Stimulated activated CD8-positive, alpha-beta memory T cell treated with anti-CD3 and anti-CD28 coated beads, Interleukin-12 subunit alpha, Interleukin-12 subunit beta, amount 100 ng/mL, for 4 hours (primary cell): Measurements from ENCODE around the gene LIMA1.

Experiments
- DNase-seq: peaks from one replicate; pipeline ENCODE4 v3.0.0-alpha.2; 2020; ENCODE audit warnings: low read depth

The LIMA1 gene

GRCh38 chr12:50217202-50217601 is 66.1 kb downstream of the LIMA1 start:
- DNase-seq: no peak

- DNase-seq: no peak
Measured at GRCh38 chr12:50215033-50215432, 68.3 kb downstream of the LIMA1 start.

GRCh38 chr12:50214018-50214417 is 69.3 kb downstream of the LIMA1 start:
- no peak for DNase-seq

GRCh38 chr12:50213439-50213838 is 69.9 kb downstream of the LIMA1 start:
- no peak for DNase-seq

- no peak for DNase-seq
Measured at GRCh38 chr12:50212071-50212467, 71.3 kb downstream of the LIMA1 start.

GRCh38 chr12:50211392-50212070 is 71.8 kb downstream of the LIMA1 start:
- DNase-seq: no peak

- DNase-seq: no peak
Measured at GRCh38 chr12:50207424-50207823, 75.9 kb downstream of the LIMA1 start.

- DNase-seq: no peak
Measured at GRCh38 chr12:50205648-50206047, 77.7 kb downstream of the LIMA1 start.

GRCh38 chr12:50203691-50204090 is 79.6 kb downstream of the LIMA1 start:
- no peak for DNase-seq

GRCh38 chr12:50201987-50202521 is 81.3 kb downstream of the LIMA1 start:
- DNase-seq: no peak

GRCh38 chr12:50200552-50201273 is 82.6 kb downstream of the LIMA1 start:
- no peak for DNase-seq

GRCh38 chr12:50198829-50199228 is 84.5 kb downstream of the LIMA1 start:
- no peak for DNase-seq

GRCh38 chr12:50197297-50197727 is 86.0 kb downstream of the LIMA1 start:
- no peak for DNase-seq

- no peak for DNase-seq
Measured at GRCh38 chr12:50196537-50196936, 86.8 kb downstream of the LIMA1 start.

GRCh38 chr12:50195832-50196231 is 87.5 kb downstream of the LIMA1 start:
- DNase-seq: no peak

- no peak for DNase-seq
Measured at GRCh38 chr12:50192908-50193307, 90.4 kb downstream of the LIMA1 start.

- DNase-seq: no peak
Measured at GRCh38 chr12:50192236-50192635, 91.1 kb downstream of the LIMA1 start.

- DNase-seq: no peak
Measured at GRCh38 chr12:50190859-50191258, 92.5 kb downstream of the LIMA1 start.

GRCh38 chr12:50188875-50189575 is 94.3 kb downstream of the LIMA1 start:
- DNase-seq: no peak

- no peak for DNase-seq
Measured at GRCh38 chr12:50188241-50188781, 95.0 kb downstream of the LIMA1 start.

GRCh38 chr12:50187084-50187900 is 96.0 kb downstream of the LIMA1 start:
- no peak for DNase-seq

- no peak for DNase-seq
Measured at GRCh38 chr12:50186681-50187080, 96.6 kb downstream of the LIMA1 start.
